Thyroid gland (tissue), 4 donors: ENCODE data around the gene DAB2IP. TPM values are rescaled to one million over a fixed set of nuclear protein-coding genes. Genes with fewer than 3 reads are reported as not detected.

Source experiments
- DNase-seq, 2 donors: peaks; one replicate each; pipeline ENCODE4 v3.0.0-alpha.2; 2019
- H3K27ac ChIP-seq, 3 donors: fragments of 200-600 bp; sonication (generic); 1 replicate in 2 of 3; 2 replicates in 1 of 3; pipeline ENCODE4 v1.5.1; 2016 to 2019; ENCODE audit warnings: mild to moderate bottlenecking in 1 of 3, moderate library complexity in 1 of 3
- H3K27me3 ChIP-seq: fragments of 200-600 bp; sonication (generic); one replicate; pipeline ENCODE4 v1.5.1; 2019
- H3K36me3 ChIP-seq, 2 donors: fragments of 200-600 bp; sonication (generic); one replicate each; pipeline ENCODE4 v1.5.1; 2016 to 2019
- H3K4me1 ChIP-seq, 2 donors: fragments of 200-600 bp; sonication (generic); one replicate each; pipeline ENCODE4 v1.5.1; 2017 to 2019
- H3K4me3 ChIP-seq, 3 donors: fragments of 200-600 bp; sonication (generic); replicated peaks in 1 of 3; 1 replicate in 2 of 3; 2 replicates in 1 of 3; pipeline ENCODE4 v1.5.1; 2016; ENCODE audit warnings: mild to moderate bottlenecking in 1 of 3
- H3K9me3 ChIP-seq: fragments of 200-600 bp; sonication (generic); one replicate; pipeline ENCODE4 v1.5.1; 2017
- POLR2A ChIP-seq, 2 donors: fragments of 450-650 bp; IDR thresholded peaks; one replicate each; pipeline ENCODE4 v1.6.1; 2017; ENCODE audit warnings: antibody characterized with exemption in 2 of 2, mild to moderate bottlenecking in 2 of 2, moderate library complexity in 1 of 2
- WGBS, 2 donors: methylation state at CpG; one replicate each; pipeline ENCODE4 v1.1.5; 2017; 5-methylcytosine and 5-hydroxymethylcytosine counted together
- intact Hi-C: fragments of 100-400 bp; cut with DNase I; formaldehyde crosslinking; loops from one replicate; pipeline ENCODE4 v1.15.1; 2023
- total RNA-seq, 4 donors: library from RNA; depleted of rRNA; stranded (reverse); fragments of >200 nt; gene quantifications; one replicate each; pipeline ENCODE4 v1.2.3, GENCODE V29; 2016
- TF ChIP-seq, protein P1 (sequence below), 6 experiments: fragments of 200-600 bp in 3 of 6; fragments of 450-650 bp in 3 of 6; sonication (generic) in 3 of 6; IDR thresholded peaks; one replicate each; pipeline ENCODE4 v1.5.1; 2016 to 2019; ENCODE audit warnings: antibody characterized with exemption in 6 of 6, mild to moderate bottlenecking in 2 of 6, inconsistent platforms in 1 of 6, moderate library complexity in 1 of 6

DAB2IP gene
- total RNA-seq, 4 donors from 2014 or later: 26.0 to 48.5 (median 38.2) TPM

DNA sequence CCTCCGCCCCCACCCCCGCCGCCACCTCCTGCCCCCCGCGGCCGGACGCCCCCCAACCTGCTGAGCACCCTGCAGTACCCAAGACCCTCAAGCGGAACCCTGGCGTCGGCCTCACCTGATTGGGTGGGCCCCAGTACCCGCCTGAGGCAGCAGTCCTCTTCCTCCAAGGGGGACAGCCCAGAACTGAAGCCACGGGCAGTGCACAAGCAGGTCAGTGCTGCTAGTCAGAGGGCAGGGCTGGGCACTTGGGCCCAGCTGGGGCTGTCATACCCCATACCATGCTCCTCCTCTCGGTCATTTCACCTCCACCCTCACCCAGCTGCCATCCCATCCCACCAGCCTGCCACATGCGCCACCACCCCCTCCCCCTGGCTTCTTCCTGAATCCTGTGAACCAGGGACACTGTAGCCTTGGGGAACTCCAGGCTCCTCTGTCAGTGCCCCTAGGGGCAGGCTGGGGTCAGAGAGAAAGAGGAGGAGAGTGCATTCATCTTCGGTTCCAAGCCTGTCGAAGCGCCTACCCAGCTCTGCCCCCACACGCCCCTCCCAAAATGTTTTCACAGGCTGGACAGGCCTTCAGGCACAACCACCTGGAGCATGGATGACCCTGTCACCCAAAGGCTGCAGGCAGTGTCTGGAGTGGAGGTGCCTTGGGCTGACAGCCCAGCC lies 122.0 kb downstream of the DAB2IP start:
- TF ChIP-seq, protein P1, sequence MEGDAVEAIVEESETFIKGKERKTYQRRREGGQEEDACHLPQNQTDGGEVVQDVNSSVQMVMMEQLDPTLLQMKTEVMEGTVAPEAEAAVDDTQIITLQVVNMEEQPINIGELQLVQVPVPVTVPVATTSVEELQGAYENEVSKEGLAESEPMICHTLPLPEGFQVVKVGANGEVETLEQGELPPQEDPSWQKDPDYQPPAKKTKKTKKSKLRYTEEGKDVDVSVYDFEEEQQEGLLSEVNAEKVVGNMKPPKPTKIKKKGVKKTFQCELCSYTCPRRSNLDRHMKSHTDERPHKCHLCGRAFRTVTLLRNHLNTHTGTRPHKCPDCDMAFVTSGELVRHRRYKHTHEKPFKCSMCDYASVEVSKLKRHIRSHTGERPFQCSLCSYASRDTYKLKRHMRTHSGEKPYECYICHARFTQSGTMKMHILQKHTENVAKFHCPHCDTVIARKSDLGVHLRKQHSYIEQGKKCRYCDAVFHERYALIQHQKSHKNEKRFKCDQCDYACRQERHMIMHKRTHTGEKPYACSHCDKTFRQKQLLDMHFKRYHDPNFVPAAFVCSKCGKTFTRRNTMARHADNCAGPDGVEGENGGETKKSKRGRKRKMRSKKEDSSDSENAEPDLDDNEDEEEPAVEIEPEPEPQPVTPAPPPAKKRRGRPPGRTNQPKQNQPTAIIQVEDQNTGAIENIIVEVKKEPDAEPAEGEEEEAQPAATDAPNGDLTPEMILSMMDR (IDR thresholded peaks at IDR 0.05): no peak
- TF ChIP-seq POLR2A (IDR thresholded peaks at IDR 0.05): no peak
- H3K4me1 ChIP-seq: peaks cover 12 to 19% of the 10 kb centered on the region in 2 donors

DNA sequence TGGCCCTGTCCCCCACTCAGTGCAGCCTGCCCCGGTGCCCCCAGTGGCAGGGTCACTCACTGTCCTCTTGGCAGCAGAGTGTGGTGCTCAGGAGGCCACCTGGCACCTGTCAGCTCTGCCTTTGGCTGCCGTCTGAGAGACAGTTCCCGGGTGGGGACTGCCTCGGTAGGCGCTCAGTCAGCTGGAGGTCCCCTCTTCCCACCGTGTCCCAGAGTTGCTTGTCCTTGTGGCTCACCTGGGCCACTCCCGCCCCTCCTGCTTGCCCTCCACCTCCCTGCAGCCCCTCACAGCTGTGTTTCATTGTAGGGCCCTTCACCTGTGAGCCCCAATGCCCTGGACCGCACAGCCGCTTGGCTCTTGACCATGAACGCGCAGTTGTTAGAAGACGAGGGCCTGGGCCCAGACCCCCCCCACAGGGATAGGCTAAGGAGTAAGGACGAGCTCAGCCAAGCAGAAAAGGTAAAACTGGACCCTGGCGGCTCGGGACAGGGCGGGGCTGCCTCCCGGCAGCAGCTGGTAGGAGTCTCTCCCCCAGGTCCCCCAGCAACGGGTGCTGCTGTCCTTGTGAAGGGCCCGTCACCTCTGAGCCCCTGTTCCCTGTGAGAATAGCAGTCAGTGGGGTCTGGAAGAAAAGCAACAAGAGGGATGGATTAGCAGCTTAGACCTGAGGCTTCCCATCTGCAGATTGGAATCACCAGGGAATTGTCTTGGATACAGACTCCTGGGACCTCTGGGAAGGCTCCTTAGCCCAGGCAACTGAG lies 122.7 kb downstream of the DAB2IP start:
- 64% methylated on average over 16 to 17 of the region's 19 CpGs for WGBS, 2 donors
- TF ChIP-seq, protein P1 (IDR thresholded peaks at IDR 0.05): no peak
- TF ChIP-seq POLR2A (IDR thresholded peaks at IDR 0.05): no peak
- Histone ChIP-seq H3K27ac (peak overlapping the region; percentile 17 to 40 (median 18)), H3K4me1 (peaks cover 12 to 19% of the 10 kb centered on the region in 2 donors), H3K4me3 (no peak overlapping the region), H3K36me3 (peaks cover 46 to 49% of the 10 kb centered on the region in 2 donors), H3K9me3 (no peaks in the 10 kb centered on the region), H3K27me3 (no peaks in the 10 kb centered on the region)
- intact Hi-C loops: no loop called here
- DNase-seq: peak; percentile 78 to 79

More for the DNA sequence above, 122.0 kb downstream of the DAB2IP start:
- Histone ChIP-seq H3K27me3 (no peaks in the 10 kb centered on the region), H3K27ac (peak overlapping the region in 2 of 3 donors; percentile 17 to 40), H3K36me3 (peaks cover 53 to 57% of the 10 kb centered on the region in 2 donors), H3K4me3 (no peak overlapping the region), H3K9me3 (no peaks in the 10 kb centered on the region)
- intact Hi-C loops: no loop called here
- WGBS, 2 donors: 83 to 85% methylated on average over 5 to 14 of the region's 18 CpGs
- no peak for DNase-seq

DNA sequence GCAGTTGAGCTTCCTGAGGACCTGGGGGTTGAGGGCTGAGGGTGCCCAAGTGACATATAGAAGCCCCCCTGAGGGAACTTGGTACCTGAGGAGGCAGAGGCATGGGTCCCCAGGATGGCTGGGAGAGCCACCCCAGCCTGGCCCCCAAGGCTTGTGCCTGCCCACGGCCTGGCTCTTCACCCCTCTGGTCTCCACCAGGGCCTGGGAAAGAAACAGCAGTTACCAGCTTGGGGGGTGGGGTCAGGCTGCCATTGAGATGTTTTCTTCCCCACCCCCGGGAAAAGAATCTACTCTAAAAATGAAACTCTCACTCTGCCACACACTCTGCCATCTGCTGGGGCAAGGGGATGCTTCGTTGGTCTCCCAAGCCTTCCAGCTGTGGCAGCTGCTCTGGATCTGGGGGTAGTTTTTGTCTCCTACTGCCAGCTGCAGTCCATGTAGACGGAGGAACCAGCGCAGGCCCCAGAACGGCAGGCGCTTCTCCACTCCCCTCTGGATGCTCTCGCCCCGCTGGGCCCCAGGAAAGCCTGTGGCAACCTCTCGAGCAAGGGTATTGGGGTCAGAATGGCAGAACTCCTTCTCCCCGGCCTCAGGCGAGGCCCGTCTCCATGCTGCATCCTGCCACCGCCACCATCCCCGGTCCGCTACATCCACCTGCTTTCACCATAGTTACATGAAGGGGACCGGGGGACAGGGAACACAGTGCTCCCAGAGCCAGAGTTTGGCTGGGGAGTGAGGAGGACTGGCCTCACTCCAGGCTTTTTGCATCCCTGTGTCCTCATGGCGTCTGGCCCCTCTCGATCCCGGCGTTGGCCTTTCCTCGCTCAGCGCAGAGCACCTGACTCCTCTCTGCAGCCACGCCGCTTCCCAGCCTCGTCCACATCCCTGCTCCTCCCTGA lies 123.5 kb downstream of the DAB2IP start:
- Histone ChIP-seq H3K36me3 (peaks cover 37 to 44% of the 10 kb centered on the region in 2 donors), H3K4me3 (no peak overlapping the region), H3K27me3 (no peaks in the 10 kb centered on the region), H3K27ac (no peak overlapping the region), H3K4me1 (peaks cover 12 to 19% of the 10 kb centered on the region in 2 donors), H3K9me3 (no peaks in the 10 kb centered on the region)
- intact Hi-C loops: no loop called here
- TF ChIP-seq POLR2A (IDR thresholded peaks at IDR 0.05): no peak
- TF ChIP-seq, protein P1 (IDR thresholded peaks at IDR 0.05): no peak
- 93 to 94% methylated on average over 25 to 26 of the region's 26 CpGs for WGBS, 2 donors
- no peak for DNase-seq

DNA sequence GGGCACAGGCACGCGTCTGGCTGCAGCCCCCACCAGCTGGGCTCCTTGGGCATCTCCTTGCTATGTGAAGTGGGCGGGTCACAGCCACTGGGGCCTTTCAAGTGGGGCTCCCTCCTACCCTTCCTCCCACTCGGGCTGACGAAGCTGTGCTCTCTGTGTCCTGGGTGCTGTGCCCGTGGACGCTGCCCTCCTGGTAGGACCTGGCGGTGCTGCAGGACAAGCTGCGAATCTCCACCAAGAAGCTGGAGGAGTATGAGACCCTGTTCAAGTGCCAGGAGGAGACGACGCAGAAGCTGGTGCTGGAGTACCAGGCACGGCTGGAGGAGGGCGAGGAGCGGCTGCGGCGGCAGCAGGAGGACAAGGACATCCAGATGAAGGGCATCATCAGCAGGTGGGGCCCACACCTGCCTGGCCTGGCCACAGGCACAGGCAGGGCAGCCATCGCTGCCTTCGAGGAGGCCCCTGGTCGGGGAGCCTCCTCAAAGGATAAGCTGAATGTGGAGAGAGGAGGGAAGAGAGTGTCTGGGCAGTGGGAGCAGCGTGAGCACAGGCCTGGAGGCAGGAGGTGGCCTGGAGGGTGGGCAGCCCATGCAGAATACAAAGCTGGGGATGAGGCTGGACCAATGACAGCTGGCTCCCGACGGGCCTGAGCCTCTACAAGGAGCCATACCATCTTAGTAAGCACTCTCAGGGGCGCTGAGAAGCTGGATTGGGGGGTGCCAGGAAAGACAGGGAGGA lies 124.7 kb downstream of the DAB2IP start:
- H3K36me3 ChIP-seq: peaks cover 32 to 43% of the 10 kb centered on the region in 2 donors
- peaks cover 12 to 19% of the 10 kb centered on the region in 2 donors for H3K4me1 ChIP-seq
- no peaks in the 10 kb centered on the region for H3K9me3 ChIP-seq
- no peaks in the 10 kb centered on the region for H3K27me3 ChIP-seq
- intact Hi-C loops: no loop called here
- 93 to 96% methylated on average over 21 to 23 of the region's 23 CpGs for WGBS, 2 donors
- H3K4me3 ChIP-seq: no peak overlapping the region
- TF ChIP-seq, protein P1 (IDR thresholded peaks at IDR 0.05): no peak
- TF ChIP-seq POLR2A (IDR thresholded peaks at IDR 0.05): no peak
- no peak overlapping the region for H3K27ac ChIP-seq
- no peak for DNase-seq
